Measurements from ENCODE around the gene ST6GALNAC4.

Gene ST6GALNAC4

DNA sequence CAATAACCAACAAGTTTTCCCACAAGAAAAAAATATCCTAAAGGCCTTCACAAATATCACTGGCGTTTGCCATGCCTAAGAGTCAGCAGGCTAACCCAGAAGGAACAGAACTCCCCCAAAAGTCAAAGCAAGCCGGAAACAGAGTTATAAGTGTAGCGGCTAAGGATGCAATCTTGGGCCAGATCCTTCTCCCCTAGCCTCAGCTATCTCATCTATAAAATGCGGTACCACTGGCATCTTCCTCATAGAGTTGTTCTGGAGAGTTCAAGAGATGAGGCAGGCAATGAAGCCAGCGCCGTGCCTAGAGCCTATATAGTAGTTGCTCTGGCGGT lies 20.2 kb upstream of the ST6GALNAC4 start:
- peak overlapping the region; percentile 87 for H3K4me3 ChIP-seq (ENCODE audit: low read depth, low read length)
- DNase-seq (ENCODE audit: low read depth): no peak
- TF ChIP-seq, protein P1, sequence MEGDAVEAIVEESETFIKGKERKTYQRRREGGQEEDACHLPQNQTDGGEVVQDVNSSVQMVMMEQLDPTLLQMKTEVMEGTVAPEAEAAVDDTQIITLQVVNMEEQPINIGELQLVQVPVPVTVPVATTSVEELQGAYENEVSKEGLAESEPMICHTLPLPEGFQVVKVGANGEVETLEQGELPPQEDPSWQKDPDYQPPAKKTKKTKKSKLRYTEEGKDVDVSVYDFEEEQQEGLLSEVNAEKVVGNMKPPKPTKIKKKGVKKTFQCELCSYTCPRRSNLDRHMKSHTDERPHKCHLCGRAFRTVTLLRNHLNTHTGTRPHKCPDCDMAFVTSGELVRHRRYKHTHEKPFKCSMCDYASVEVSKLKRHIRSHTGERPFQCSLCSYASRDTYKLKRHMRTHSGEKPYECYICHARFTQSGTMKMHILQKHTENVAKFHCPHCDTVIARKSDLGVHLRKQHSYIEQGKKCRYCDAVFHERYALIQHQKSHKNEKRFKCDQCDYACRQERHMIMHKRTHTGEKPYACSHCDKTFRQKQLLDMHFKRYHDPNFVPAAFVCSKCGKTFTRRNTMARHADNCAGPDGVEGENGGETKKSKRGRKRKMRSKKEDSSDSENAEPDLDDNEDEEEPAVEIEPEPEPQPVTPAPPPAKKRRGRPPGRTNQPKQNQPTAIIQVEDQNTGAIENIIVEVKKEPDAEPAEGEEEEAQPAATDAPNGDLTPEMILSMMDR (conservative IDR thresholded peaks at IDR 0.05; ENCODE audit: low read depth, low read length): no peak

DNA sequence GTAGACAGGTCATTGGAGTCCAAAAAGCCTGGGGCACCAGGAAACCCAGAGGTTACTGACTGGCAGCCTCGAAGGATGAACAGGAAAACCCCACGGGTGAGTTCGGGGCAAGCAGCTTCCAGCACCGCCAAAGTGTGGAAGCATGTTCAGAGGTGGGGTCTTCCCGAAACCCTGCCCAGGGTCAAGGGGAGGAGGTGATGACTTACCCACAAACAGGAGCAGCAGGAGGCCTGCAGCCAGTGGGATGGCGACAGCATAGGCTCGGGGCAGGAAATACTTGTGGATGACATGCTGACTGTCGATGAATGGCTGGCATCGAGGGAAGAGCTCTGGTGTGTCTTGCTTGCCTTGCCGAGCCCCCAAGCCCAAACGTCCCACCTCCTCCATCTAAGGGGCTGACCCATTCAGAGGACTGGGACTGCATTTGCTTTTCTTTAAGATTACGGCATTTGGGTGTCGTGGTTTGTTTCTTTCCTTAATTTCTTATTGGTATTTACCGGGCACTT lies 19.6 kb upstream of the ST6GALNAC4 start:
- DNase-seq (ENCODE audit: low read depth): no peak
- TF ChIP-seq, protein P1 (conservative IDR thresholded peaks at IDR 0.05; ENCODE audit: low read depth, low read length): no peak
- peak overlapping the region; percentile 87 for H3K4me3 ChIP-seq (ENCODE audit: low read depth, low read length)

DNA sequence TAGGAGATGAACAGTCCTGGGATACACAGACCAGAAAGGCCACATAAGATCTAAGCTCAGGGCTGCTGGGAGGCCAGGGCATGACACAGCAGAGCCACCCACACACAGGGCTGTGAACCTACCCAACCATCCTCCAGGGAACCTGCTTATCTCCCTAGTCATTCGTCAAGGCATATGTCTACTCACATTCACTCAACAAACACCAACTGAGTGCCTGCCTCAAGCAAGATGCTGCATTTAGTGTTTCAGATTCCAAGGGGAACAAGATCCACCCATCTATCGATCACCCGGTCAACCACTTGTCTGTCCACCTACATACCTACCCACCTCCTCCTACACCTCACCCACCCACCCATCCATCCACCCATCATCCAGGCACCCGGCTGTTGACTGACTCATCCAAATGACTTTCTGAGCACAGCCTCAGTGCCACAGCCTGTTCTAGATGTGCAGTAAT lies 19.0 kb upstream of the ST6GALNAC4 start:
- H3K4me3 ChIP-seq (ENCODE audit: low read depth, low read length): no peak overlapping the region
- TF ChIP-seq, protein P1 (conservative IDR thresholded peaks at IDR 0.05; ENCODE audit: low read depth, low read length): no peak
- no peak for DNase-seq (ENCODE audit: low read depth)

DNA sequence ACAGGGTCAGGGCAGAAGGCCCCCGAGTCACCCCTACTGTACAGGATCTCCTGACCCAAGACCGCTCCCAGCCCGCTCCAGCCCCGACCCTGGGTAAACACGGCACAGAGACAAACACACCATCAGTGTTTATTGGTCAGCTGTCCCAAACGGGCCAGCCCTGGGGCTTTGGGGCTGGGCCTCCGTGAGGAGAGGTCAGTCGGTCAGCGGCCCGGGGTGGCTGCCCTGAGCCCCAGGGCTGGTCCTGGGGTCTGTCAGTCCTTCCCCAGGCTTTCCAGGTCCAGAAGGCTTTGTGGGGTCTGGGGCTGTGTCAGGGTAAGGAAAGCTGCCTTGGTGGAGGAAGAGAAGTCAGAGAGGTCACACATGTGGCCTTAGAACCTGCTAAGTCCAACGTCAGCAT lies 18.1 kb upstream of the ST6GALNAC4 start:
- TF ChIP-seq, protein P1 (conservative IDR thresholded peaks at IDR 0.05; ENCODE audit: low read depth, low read length): no peak
- DNase-seq (ENCODE audit: low read depth): no peak
- no peak overlapping the region for H3K4me3 ChIP-seq (ENCODE audit: low read depth, low read length)

DNA sequence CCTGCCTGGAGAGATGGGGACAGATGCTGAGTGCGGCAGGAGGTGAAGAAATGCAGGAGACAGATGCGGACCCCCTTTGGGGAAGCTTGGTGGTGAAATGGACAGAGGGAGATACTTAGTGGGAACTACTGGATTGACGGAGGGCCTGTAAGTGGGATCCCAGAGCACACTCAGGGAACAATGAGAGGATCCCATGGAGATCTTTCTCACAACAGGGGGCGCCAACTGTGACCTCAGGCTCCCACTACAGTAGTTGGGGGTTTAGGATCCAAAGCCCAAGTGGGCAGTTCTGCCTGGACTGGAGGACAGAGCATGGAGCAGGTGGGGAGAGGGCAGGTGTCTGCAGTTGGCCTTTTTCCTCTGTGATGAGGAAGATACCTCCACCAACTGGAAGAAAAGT lies 17.4 kb upstream of the ST6GALNAC4 start:
- no peak for DNase-seq (ENCODE audit: low read depth)
- TF ChIP-seq, protein P1 (conservative IDR thresholded peaks at IDR 0.05; ENCODE audit: low read depth, low read length): no peak
- H3K4me3 ChIP-seq (ENCODE audit: low read depth, low read length): no peak overlapping the region

DNA sequence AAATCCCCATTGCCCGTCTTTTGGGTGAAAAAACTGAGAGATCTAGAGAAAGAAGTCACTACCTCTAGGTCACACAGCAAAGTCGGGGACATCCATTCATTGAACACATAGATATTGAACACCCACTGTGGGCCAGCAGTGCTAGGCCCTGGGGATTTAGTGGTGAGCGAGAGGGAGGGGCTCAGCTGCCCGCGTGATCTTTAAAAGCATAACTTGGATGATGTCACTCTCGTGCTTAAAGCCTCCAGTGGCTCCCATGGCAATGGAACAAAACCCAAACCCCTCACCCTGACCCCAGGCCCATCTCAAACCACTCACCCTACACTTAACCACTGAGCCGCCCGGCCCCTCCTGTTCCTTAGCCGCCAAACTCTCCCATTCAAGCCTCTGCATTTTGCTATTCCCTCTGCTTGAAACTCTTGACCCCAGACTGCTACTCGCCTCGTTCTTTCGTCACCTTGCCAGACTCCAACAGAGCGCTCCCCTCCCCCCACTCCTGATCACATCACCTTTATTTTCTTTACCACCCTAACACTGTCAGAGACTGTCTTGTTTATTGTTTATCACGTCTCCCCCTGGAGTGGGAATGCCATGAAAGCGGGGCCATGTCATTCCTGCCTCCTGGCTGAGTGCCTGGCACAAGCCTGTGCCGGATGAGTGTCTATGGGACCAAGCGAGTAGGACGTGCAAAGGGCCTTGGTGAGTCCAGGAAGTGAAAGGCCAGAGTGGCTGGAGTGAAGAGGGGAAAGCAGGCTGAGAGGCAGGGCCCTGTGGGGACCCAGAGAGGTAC lies 14.4 kb upstream of the ST6GALNAC4 start:
- TF ChIP-seq, protein P1 (conservative IDR thresholded peaks at IDR 0.05; ENCODE audit: low read depth, low read length): no peak
- peak overlapping the region; percentile 66 for H3K4me3 ChIP-seq (ENCODE audit: low read depth, low read length)
- peak; percentile 90 for DNase-seq (ENCODE audit: low read depth)

Data from choroid plexus epithelial cell (primary cell).